A673 (cell line): ENCODE measurements around the gene NRXN3.

Experiments used
- EZH2 ChIP-seq: fragments of 200-600 bp; sonication (generic); IDR thresholded peaks from 2 replicates; pipeline ENCODE4 v1.6.1; 2017; ENCODE audit warnings: borderline replicate concordance, low read depth, mild to moderate bottlenecking, mixed read lengths, antibody characterized with exemption, low read length; ENCODE audit not compliant: poor library complexity, severe bottlenecking
- TF ChIP-seq, protein P1 (sequence below): fragments of 300-800, 200-600 bp; sonication (generic); conservative IDR thresholded peaks from 2 replicates; pipeline ENCODE4 v1.5.1; 2017; ENCODE audit warnings: low read depth, mild to moderate bottlenecking, antibody characterized with exemption, low read length, moderate library complexity, mixed read lengths

- TF ChIP-seq, protein P1, sequence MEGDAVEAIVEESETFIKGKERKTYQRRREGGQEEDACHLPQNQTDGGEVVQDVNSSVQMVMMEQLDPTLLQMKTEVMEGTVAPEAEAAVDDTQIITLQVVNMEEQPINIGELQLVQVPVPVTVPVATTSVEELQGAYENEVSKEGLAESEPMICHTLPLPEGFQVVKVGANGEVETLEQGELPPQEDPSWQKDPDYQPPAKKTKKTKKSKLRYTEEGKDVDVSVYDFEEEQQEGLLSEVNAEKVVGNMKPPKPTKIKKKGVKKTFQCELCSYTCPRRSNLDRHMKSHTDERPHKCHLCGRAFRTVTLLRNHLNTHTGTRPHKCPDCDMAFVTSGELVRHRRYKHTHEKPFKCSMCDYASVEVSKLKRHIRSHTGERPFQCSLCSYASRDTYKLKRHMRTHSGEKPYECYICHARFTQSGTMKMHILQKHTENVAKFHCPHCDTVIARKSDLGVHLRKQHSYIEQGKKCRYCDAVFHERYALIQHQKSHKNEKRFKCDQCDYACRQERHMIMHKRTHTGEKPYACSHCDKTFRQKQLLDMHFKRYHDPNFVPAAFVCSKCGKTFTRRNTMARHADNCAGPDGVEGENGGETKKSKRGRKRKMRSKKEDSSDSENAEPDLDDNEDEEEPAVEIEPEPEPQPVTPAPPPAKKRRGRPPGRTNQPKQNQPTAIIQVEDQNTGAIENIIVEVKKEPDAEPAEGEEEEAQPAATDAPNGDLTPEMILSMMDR: no peak
- no peak for TF ChIP-seq EZH2
These were observed 1397.1 kb downstream of the NRXN3 start for GRCh38 chr14:79567306-79567705.
